OCI-LY3 (cell line): ENCODE measurements around the gene BICD1.

ENCODE experiments used
- H2AFZ ChIP-seq: fragments of 200-600, 300-600 bp; shearing (Covaris generic); 2 replicates; pipeline ENCODE4 v1.6.0; 2014; ENCODE audit warnings: antibody characterized with exemption, low read depth, low read length
- H3K27ac ChIP-seq: fragments of 200-600, 300-600 bp; sonication (generic); 2 replicates; pipeline ENCODE4 v1.5.1; 2014; ENCODE audit warnings: mild to moderate bottlenecking, low read length, moderate library complexity, mixed read lengths
- H3K27me3 ChIP-seq: fragments of 200-600, 300-600 bp; sonication (generic); 2 replicates; pipeline ENCODE4 v1.6.1; 2014; ENCODE audit warnings: low read depth, low read length, mixed read lengths
- H3K36me3 ChIP-seq: fragments of 200-600, 300-600 bp; sonication (generic); replicated peaks from 2 replicates; pipeline ENCODE3; 2014; ENCODE audit warnings: low read depth, low read length, mixed read lengths
- H3K4me1 ChIP-seq: fragments of 300-600, 200-600 bp; sonication (generic); 2 replicates; pipeline ENCODE4 v1.6.1; 2014; ENCODE audit warnings: low read length, mixed read lengths
- H3K4me2 ChIP-seq: fragments of 200-600, 300-600 bp; sonication (generic); 2 replicates; pipeline ENCODE4 v1.6.1; 2014; ENCODE audit warnings: low read length, mixed read lengths
- H3K4me3 ChIP-seq: fragments of 300-600, 200-600 bp; sonication (generic); 2 replicates; pipeline ENCODE4 v1.5.1; 2014; ENCODE audit warnings: antibody characterized with exemption, mild to moderate bottlenecking, low read length, moderate library complexity
- H3K79me2 ChIP-seq: fragments of 300-600, 200-600 bp; shearing (Covaris generic); 2 replicates; pipeline ENCODE4 v1.6.1; 2014; ENCODE audit warnings: mild to moderate bottlenecking, low read length, mixed read lengths
- H3K9ac ChIP-seq: fragments of 300-600, 200-600 bp; shearing (Covaris generic); 2 replicates; pipeline ENCODE4 v1.6.0; 2014; ENCODE audit warnings: mild to moderate bottlenecking, low read length, moderate library complexity
- H3K9me3 ChIP-seq: fragments of 200-600, 300-600 bp; shearing (Covaris generic); 2 replicates; pipeline ENCODE4 v1.6.1; 2014; ENCODE audit warnings: low read length, mixed read lengths; ENCODE audit not compliant: insufficient read depth
- H4K20me1 ChIP-seq: fragments of 200-600, 300-600 bp; sonication (generic); 2 replicates; pipeline ENCODE4 v1.6.1; 2016; ENCODE audit warnings: low read length, mixed read lengths; ENCODE audit not compliant: insufficient read depth
- CTCF ChIP-seq: fragments of 200-600, 300-600 bp; sonication (generic); IDR thresholded peaks from 2 replicates; pipeline ENCODE4 v1.5.1; 2014; ENCODE audit warnings: antibody characterized with exemption, low read length, low read depth
- EZH2phosphoT487 ChIP-seq: fragments of 200-600 bp; shearing (Covaris generic); IDR thresholded peaks from 2 replicates; pipeline ENCODE4 v1.6.1; 2018; ENCODE audit warnings: antibody characterized with exemption, mixed run types, low read depth

The BICD1 gene

GRCh38 chr12:32110417-32110816, 3.8 kb downstream of the BICD1 start:
- no peak overlapping the region for H3K4me3 ChIP-seq
- H3K27ac ChIP-seq, result no peak overlapping the region
- peaks cover 4% of the 10 kb centered on the region; the same call in 1 of the 2 replicates for H3K27me3 ChIP-seq
- H3K4me2 ChIP-seq, result no peak overlapping the region
- H3K9me3 ChIP-seq, result no peaks in the 10 kb centered on the region
- H2AFZ ChIP-seq, result no peak overlapping the region
- no peak overlapping the region for H3K9ac ChIP-seq
- H4K20me1 ChIP-seq, result no peaks in the 10 kb centered on the region
- peaks cover 31% of the 10 kb centered on the region for H3K79me2 ChIP-seq
- peaks cover 3% of the 10 kb centered on the region for H3K36me3 ChIP-seq
- TF ChIP-seq EZH2phosphoT487 (no peak), CTCF (no peak)
- peaks cover 19% of the 10 kb centered on the region for H3K4me1 ChIP-seq

- H3K79me2 ChIP-seq, result peaks cover 31% of the 10 kb centered on the region
- H3K4me1 ChIP-seq, result peaks cover 15% of the 10 kb centered on the region
- no peak overlapping the region for H3K4me3 ChIP-seq
These were observed 4.3 kb downstream of the BICD1 start for GRCh38 chr12:32110942-32111341.

GRCh38 chr12:32115404-32116104, 8.9 kb downstream of the BICD1 start:
- TF ChIP-seq CTCF, result no peak
- TF ChIP-seq EZH2phosphoT487, result no peak
- peaks cover 4% of the 10 kb centered on the region for H3K4me1 ChIP-seq
- H4K20me1 ChIP-seq, result no peaks in the 10 kb centered on the region
- H3K36me3 ChIP-seq, result no peaks in the 10 kb centered on the region
- H3K4me3 ChIP-seq, result no peak overlapping the region
- no peak overlapping the region for H3K4me2 ChIP-seq
- H3K79me2 ChIP-seq, result peaks cover 3% of the 10 kb centered on the region; the same call in 1 of the 2 replicates
- H3K9me3 ChIP-seq, result no peaks in the 10 kb centered on the region
- H2AFZ ChIP-seq, result no peak overlapping the region
- no peak overlapping the region for H3K27ac ChIP-seq
- H3K27me3 ChIP-seq, result no peaks in the 10 kb centered on the region
- H3K9ac ChIP-seq, result no peak overlapping the region

More at GRCh38 chr12:32110942-32111341, 4.3 kb downstream of the BICD1 start:
- no peak overlapping the region for H2AFZ ChIP-seq
- no peaks in the 10 kb centered on the region for H4K20me1 ChIP-seq
- H3K9me3 ChIP-seq, result no peaks in the 10 kb centered on the region
- H3K27ac ChIP-seq, result no peak overlapping the region
- TF ChIP-seq EZH2phosphoT487 (no peak), CTCF (no peak)
- no peak overlapping the region for H3K9ac ChIP-seq
- H3K4me2 ChIP-seq, result no peak overlapping the region
- peaks cover 3% of the 10 kb centered on the region for H3K36me3 ChIP-seq
- no peaks in the 10 kb centered on the region for H3K27me3 ChIP-seq

- Histone ChIP-seq H3K79me2 (peaks cover 4% of the 10 kb centered on the region; the same call in 1 of the 2 replicates), H3K4me1 (peaks cover 5% of the 10 kb centered on the region), H3K9ac (no peak overlapping the region), H3K9me3 (no peaks in the 10 kb centered on the region), H3K4me2 (no peak overlapping the region), H2AFZ (no peak overlapping the region), H3K27ac (no peak overlapping the region), H3K36me3 (no peaks in the 10 kb centered on the region), H3K27me3 (no peaks in the 10 kb centered on the region), H4K20me1 (no peaks in the 10 kb centered on the region), H3K4me3 (no peak overlapping the region)
- TF ChIP-seq CTCF (no peak), EZH2phosphoT487 (no peak)
These were observed 10.2 kb downstream of the BICD1 start for GRCh38 chr12:32116897-32117296.
